ENCODE data around the gene RAB27A. TPM values are rescaled to one million over a fixed set of nuclear protein-coding genes. Genes with fewer than 3 reads are reported as not detected.

The RAB27A gene
- 19.4 TPM for total RNA-seq (ENCODE audit: unreplicated experiment)
- long read RNA-seq, partial matches to known transcripts = 0 of 3 reads
- long read RNA-seq, other reads (novel, unspliced or antisense) = 2 of 3 reads

DNA sequence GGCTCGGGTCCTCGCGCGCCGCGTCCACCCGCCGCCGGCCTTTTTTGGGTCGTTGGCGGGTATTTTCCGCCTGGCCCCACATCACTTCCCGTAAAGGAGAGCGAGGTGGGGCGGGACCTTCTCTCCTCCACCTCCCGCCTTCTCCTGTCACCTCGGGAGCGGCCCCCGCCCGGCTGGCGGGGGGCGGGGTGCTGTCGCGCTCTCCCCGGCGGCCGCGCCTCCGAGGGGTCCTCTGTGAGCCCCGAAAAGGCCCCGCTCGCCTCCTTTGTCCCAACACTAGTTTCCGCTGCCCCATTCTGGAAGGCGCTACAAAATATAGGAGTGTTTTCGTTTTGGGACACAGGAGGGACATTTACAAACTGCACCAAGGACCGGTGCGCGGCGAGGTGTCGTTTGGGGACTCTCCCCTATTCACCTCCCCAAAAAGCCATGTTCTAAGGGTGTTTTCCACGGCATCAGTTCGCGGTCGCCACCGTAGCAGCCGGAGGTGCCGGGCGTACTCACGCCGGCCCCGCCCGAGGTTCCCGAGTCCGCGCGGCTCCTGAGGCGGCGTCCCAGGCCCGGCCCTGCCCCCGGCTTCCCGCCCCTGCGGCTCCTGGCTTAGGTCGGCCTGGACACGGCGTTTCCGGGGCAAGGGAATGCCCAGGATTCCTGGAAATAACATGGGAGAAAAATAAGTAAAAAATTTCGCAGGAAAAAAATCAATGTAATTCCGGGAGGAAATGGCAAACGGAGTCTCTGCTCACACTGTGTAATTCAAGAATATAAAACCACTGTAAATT, at the start of gene RAB27A:
Gene RAB27A, minus strand, starts transcription at position 68 of the 782 bp plus-strand sequence. CDS start 54,879 bp downstream, outside the sequence.
- H3K36me3 Mint-ChIP-seq (ENCODE audit: low read depth, unreplicated experiment) = no peaks in the 10 kb centered on the region
- DNase-seq (ENCODE audit: low spot score) = peak; percentile 79

DNA sequence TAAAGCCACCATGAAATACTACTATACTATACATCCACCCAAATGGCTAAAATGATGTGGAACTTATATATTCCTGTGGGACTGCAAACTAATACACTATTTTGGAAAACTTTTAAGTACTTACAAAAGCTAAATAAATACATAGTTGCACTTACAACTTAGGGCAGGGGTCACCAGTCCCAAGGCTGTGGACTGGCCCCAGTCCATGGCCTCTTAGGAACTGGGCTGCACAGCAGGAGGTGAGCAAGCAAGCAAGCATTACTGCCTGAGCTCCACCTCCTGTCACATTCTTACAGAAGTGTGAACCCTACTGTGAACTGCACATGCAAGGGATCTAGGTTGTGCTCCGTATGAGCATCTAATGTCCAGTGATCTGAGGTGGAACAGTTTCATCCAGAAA, 47.5 kb upstream of the RAB27A start:
- Mint-ChIP-seq H3K4me1 (ENCODE audit: unreplicated experiment) (no peaks in the 10 kb centered on the region), H3K27me3 (ENCODE audit: unreplicated experiment) (no peaks in the 10 kb centered on the region), H3K27ac (ENCODE audit: unreplicated experiment) (no peak overlapping the region), H3K9me3 (ENCODE audit: unreplicated experiment) (no peaks in the 10 kb centered on the region), H3K4me3 (ENCODE audit: unreplicated experiment) (no peak overlapping the region), H3K36me3 (ENCODE audit: low read depth, unreplicated experiment) (peaks cover 5% of the 10 kb centered on the region)
- TF ChIP-seq, protein P1, sequence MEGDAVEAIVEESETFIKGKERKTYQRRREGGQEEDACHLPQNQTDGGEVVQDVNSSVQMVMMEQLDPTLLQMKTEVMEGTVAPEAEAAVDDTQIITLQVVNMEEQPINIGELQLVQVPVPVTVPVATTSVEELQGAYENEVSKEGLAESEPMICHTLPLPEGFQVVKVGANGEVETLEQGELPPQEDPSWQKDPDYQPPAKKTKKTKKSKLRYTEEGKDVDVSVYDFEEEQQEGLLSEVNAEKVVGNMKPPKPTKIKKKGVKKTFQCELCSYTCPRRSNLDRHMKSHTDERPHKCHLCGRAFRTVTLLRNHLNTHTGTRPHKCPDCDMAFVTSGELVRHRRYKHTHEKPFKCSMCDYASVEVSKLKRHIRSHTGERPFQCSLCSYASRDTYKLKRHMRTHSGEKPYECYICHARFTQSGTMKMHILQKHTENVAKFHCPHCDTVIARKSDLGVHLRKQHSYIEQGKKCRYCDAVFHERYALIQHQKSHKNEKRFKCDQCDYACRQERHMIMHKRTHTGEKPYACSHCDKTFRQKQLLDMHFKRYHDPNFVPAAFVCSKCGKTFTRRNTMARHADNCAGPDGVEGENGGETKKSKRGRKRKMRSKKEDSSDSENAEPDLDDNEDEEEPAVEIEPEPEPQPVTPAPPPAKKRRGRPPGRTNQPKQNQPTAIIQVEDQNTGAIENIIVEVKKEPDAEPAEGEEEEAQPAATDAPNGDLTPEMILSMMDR (IDR thresholded peaks at IDR 0.05; ENCODE audit: unreplicated experiment) = no peak
- no peak for DNase-seq (ENCODE audit: low spot score)

More for the DNA sequence above, at the start of gene RAB27A:
- Mint-ChIP-seq H3K27me3 (ENCODE audit: unreplicated experiment) (peaks cover 8% of the 10 kb centered on the region), H3K9me3 (ENCODE audit: unreplicated experiment) (no peaks in the 10 kb centered on the region), H3K4me1 (ENCODE audit: unreplicated experiment) (peaks cover 31% of the 10 kb centered on the region), H3K27ac (ENCODE audit: unreplicated experiment) (peak within 1 kb of the TSS; percentile 90), H3K4me3 (ENCODE audit: unreplicated experiment) (peak within 1 kb of the TSS; percentile 90)
- TF ChIP-seq, protein P1 (IDR thresholded peaks at IDR 0.05; ENCODE audit: unreplicated experiment) = no peak

DNA sequence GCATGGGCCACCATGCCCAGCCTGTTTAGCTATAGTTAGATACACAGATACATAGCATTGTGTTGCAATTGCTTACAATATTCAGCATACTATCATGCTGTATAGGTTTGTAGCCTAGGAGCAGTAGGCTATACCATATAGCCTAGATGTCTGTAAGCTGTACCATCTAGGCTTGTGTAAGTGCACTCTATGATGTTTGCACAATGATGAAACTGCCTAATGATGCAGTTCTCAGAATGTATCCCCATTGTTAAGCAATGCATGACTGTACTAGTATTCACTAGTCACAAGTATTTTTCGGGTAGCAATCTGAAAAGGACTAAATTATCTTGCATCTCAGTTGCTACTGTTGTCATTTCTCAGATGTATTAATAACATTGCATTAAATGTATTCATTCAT, 45.4 kb upstream of the RAB27A start:
- Mint-ChIP-seq H3K4me3 (ENCODE audit: unreplicated experiment) (no peak overlapping the region), H3K36me3 (ENCODE audit: low read depth, unreplicated experiment) (peaks cover 5% of the 10 kb centered on the region), H3K27me3 (ENCODE audit: unreplicated experiment) (no peaks in the 10 kb centered on the region), H3K4me1 (ENCODE audit: unreplicated experiment) (no peaks in the 10 kb centered on the region), H3K9me3 (ENCODE audit: unreplicated experiment) (no peaks in the 10 kb centered on the region), H3K27ac (ENCODE audit: unreplicated experiment) (no peak overlapping the region)
- TF ChIP-seq, protein P1 (IDR thresholded peaks at IDR 0.05; ENCODE audit: unreplicated experiment) = no peak
- no peak for DNase-seq (ENCODE audit: low spot score)

DNA sequence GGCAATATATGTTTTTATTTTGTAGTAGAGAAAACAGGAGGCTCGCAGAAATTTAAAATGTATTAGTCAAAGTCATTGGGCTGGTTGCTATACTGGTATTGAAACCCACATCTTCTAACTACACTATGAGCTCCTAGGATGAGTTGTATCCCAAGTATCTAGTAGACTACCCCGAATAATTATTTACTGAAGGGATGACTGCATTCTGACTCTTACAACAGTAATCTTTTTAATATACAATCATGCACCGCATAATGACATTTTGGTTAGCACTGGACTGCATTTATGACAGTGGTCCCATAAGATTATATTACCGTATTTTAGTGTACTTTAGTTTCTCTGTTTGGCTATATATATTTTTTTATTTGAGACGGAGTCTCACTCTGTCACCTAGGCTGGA, 44.8 kb upstream of the RAB27A start:
- H3K4me3 Mint-ChIP-seq (ENCODE audit: unreplicated experiment) = no peak overlapping the region

More for the DNA sequence above, 44.8 kb upstream of the RAB27A start:
- H3K27ac Mint-ChIP-seq (ENCODE audit: unreplicated experiment) = no peak overlapping the region
- H3K4me1 Mint-ChIP-seq (ENCODE audit: unreplicated experiment) = no peaks in the 10 kb centered on the region
- H3K27me3 Mint-ChIP-seq (ENCODE audit: unreplicated experiment) = no peaks in the 10 kb centered on the region
- no peak for DNase-seq (ENCODE audit: low spot score)
- H3K36me3 Mint-ChIP-seq (ENCODE audit: low read depth, unreplicated experiment) = peaks cover 5% of the 10 kb centered on the region
- TF ChIP-seq, protein P1 (IDR thresholded peaks at IDR 0.05; ENCODE audit: unreplicated experiment) = no peak
- H3K9me3 Mint-ChIP-seq (ENCODE audit: unreplicated experiment) = no peaks in the 10 kb centered on the region
